HG02943 (cell line): ENCODE results near the gene CLTC.

Experiments used
- ATAC-seq: cut with Tn5 transposase; IDR thresholded peaks from one replicate; pipeline ENCODE4 v1.9.1; 2021; ENCODE audit warnings: mild to moderate bottlenecking, low read depth, moderate library complexity; ENCODE audit not compliant: unreplicated experiment

The CLTC gene

DNA sequence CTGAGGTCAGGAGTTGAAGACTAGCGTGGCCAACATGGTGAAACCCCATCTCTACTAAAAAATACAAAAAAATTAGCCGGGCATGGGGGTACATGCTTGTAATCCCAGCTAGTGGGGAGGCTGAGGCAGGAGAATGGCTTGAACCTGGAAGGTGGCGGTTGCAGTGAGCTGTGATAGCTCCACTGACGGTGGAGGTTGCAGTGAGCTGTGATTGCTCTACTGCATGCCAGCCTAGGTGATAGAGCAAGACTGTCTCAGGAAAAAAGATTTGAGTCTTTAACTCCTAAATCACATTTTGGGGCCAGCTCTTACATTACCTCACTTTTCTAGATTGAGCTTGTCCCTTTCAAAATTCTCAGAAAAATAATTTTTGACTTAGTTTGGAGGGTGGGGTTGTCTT, 102.9 kb downstream of the CLTC start:
- no peak for ATAC-seq

DNA sequence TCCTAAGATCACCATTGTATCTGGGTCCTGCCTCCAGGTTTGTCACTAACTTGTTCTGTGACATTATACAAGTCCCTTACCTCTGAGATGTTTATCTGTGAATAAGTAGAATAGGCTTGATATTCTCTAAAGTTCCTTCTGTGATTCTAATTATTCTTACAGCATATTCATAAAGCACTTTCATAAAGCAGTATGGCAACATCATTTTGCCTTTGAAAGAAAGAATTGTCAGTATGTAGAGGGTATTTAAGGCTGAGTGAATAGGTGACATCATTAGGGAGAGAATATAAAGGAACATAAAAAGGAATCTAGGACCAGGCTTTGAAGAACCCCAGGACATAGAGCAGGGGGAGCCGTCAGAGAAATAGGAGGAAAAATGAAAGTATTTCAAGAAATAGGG, 103.3 kb downstream of the CLTC start:
- no peak for ATAC-seq

DNA sequence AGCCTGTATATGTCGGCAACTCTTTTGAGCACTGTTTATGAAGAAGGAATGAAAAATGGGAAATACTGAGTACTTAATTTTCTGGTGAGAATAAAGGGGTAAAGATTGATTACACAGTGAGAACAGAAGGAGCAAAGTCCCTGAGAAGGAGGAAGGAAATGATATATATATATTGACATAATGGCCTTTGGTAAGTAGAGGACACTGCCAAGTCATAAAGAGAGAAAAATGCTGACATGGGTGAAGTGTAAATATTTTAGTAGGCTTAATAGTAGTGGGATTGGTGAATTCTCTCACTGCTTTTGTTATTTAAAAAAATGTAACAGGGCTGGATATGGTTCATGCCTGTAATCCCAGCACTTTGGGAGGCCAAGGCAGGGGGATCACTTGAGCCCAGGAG, 103.9 kb downstream of the CLTC start:
- ATAC-seq, result no peak

DNA sequence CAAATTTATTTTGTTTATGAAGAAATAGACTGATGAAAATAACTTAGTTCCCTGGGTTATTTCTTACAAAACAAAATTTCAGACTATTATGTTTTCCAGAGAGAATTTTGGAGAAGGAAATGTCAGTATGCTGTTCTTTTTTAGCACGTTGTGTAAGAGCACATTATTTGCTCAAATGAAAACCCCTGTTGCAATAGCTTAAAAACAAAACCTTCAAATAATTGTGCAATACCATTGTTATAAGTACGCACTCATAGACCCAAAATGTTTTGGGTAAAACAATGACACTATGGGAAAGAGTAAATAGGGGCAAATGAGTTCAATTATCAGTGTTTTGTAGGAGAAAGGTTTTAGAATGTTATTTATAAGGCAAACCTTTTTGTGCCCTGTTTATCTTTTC, 106.0 kb downstream of the CLTC start:
- no peak for ATAC-seq

DNA sequence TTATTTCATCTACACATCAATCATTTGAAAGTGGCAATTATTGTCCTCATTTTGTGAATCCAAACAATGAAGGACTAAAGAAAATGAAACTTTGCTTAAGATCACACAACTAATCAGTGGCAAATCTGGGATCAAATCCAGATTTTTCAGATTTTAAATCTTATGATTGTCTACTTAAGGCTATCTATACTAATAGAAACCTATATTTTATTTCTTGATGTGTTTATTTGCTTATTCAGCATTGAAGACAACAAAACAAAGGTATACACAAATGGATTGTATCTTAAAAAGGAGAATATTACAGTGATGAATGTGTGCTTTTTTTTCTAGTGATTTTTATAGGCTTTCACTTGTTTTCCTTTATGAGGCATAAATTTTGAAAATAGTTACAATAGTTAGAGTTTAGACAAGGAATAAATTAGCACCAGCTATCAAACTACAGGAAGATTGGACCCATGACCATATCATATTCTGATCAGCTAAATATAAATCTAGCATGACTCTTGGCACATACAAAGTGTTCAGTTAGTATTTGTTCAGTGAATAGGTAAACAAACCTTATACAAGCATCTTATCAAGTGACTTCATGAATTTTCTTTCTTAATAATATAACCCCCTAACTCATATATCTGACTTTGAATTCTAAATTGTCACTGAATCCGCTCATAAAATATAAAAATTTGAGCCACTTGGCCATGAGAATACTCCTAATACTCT, 108.3 kb downstream of the CLTC start:
- ATAC-seq, result no peak

DNA sequence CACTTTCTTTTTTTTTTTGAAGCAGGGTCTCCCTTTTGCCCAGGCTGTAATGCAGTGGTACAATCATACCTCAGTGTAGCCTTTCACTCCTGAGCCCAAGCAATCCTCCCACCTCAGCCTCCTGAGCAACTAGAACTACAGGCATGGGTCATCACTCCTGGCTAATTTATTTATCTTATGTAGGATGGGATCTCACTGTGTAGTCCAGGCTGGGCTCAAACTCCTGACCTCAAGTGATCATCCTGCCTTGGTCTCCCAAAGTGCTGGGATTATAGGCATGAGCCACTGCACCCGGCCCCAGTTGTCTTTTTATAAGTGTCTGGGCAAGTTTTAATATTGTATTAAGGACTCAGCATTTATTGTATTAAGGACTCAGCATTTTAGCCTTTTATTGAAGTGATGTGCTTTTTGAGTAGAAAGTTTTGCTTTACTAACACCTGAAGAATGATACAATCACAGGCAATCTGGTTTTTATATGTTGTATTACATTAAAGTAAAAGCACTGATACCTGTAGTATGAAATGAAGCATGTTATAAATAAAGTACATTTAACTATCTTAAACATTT, 110.7 kb downstream of the CLTC start:
- ATAC-seq, result no peak

DNA sequence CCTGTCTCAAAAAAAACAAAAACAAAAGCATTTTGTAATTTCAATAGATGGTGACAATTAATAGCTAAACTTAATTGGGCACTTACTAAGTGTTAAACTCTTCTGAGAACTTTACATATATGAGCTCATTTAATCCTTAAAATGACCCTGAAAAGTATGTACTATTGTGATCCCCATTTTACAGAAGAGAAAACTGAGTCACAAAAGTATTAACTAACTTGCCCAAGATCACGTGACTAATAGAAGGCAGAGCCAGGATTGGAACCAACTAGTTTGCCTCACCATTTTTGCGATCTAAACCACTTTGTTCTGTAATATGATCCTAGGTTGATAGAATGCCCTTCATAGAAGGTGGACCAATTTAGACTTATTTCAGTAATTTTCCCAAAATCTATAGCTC, 114.0 kb downstream of the CLTC start:
- ATAC-seq, result no peak

DNA sequence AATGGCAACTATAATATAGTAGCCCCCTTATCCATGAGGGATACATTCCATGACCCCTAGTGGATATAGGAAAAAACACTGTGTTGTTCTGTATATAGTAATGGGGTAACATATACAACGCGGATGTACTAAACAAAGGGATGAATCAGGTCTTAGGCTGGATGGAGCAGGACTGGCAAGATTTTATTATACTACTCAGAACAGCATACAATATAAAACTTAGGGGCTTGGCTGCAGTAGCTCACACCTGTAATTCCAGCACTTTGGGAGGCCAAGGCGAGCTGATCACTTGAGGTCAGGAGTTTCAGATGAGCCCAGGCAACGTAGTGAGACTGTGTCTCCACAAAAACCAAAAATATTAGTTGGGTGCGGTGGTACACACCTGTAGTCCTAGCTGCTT, 114.5 kb downstream of the CLTC start:
- no peak for ATAC-seq

DNA sequence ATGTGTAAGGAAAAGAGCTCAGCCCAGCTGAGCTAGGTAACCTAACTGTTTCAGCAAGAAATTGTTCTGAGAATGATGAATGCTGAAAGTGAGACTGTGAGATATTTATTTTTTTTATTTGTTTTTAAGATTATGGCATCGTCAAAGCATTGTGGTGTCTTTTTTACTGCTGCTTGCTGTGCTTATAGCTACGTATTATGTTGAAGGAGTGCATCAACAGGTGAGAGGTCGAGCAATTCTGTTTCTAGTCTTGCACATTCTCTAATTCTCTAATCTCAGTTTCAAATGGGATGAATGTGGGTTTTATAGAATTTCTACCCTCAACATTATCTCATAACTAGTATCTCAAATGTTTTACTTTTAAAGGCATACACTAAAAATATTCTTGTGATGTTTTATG, 117.6 kb downstream of the CLTC start:
- no peak for ATAC-seq

DNA sequence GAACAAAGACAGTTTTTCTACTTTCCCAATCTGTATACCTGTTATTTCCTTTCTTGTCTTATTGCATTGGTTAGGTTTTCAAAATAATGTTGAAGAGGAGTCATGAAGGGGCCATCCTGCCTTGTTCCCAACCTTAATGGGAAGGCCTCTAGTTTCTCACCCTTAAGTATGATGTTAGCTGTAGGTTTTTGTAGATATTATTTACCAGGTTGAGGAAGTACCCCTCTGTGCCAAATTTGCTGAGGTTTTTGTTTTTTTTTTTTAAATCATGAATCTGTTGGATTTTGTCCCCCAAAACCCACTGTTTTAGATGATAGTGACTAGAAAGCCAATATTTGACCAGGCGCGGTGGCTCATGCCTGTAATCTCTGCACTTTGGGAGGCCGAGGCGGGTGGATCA, 124.1 kb downstream of the CLTC start:
- no peak for ATAC-seq

DNA sequence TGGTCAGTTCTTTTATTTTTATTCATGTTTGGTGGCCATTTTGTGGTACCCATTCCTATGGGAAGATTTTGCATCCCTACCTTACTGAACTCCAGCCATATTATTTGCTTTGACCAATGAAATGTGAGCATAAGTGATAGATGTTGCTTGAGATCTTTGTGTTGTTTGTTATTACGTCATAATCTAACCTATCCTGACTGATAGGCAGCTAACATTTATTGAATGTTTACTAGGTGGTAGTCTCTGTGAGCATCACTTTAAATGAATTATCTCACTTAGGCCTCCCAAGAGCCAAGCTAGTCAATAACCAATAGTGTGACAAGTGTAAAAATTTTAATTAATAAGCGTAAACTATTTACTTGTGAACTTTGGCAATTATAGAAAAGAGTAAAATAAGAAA, 125.3 kb downstream of the CLTC start:
- ATAC-seq, result no peak
